DOHH2 (cell line): ENCODE results near the gene CRTC3.

Experiments
- H3F3A ChIP-seq: fragments of 200-600 bp; sonication (generic), shearing (Covaris generic); 2 replicates; pipeline ENCODE4 v1.6.0; 2016; ENCODE audit warnings: antibody characterized with exemption, mild to moderate bottlenecking; ENCODE audit not compliant: control insufficient read depth, insufficient read depth
- H3K27ac ChIP-seq: fragments of 200-600 bp; sonication (generic); 2 replicates; pipeline ENCODE4 v1.5.1; 2014; ENCODE audit warnings: low read depth, mild to moderate bottlenecking, low read length, moderate library complexity
- H3K27me3 ChIP-seq: fragments of 200-600 bp; sonication (generic); 2 replicates; pipeline ENCODE4 v1.6.1; 2014; ENCODE audit warnings: mild to moderate bottlenecking, low read length, mixed read lengths; ENCODE audit not compliant: control insufficient read depth
- H3K36me3 ChIP-seq: fragments of 200-600 bp; sonication (generic); 2 replicates; pipeline ENCODE4 v1.6.1; 2014; ENCODE audit warnings: mild to moderate bottlenecking, low read length, moderate library complexity, mixed read lengths; ENCODE audit not compliant: control insufficient read depth
- H3K4me1 ChIP-seq: fragments of 200-600 bp; sonication (generic); 2 replicates; pipeline ENCODE4 v1.6.1; 2014; ENCODE audit warnings: mild to moderate bottlenecking, low read length, mixed read lengths; ENCODE audit not compliant: control insufficient read depth
- H3K4me2 ChIP-seq: fragments of 200-600 bp; sonication (generic); 2 replicates; pipeline ENCODE4 v1.6.0; 2014; ENCODE audit warnings: mild to moderate bottlenecking, low read length, moderate library complexity
- H3K4me3 ChIP-seq: fragments of 200-600 bp; sonication (generic); 2 replicates; pipeline ENCODE4 v1.5.1; 2014; ENCODE audit warnings: mild to moderate bottlenecking, low read length, mixed read lengths
- H3K79me2 ChIP-seq: fragments of 200-600 bp; sonication (generic); 2 replicates; pipeline ENCODE4 v1.6.1; 2014; ENCODE audit warnings: mild to moderate bottlenecking, low read length, mixed read lengths; ENCODE audit not compliant: control insufficient read depth
- H3K9me2 ChIP-seq: fragments of 200-600 bp; sonication (generic); replicated peaks from 2 replicates; pipeline ENCODE4 v1.6.1; 2014; ENCODE audit warnings: mild to moderate bottlenecking, low read length, mixed read lengths; ENCODE audit not compliant: control insufficient read depth
- H3K9me3 ChIP-seq: fragments of 200-600 bp; sonication (generic); 2 replicates; pipeline ENCODE4 v1.6.1; 2014; ENCODE audit warnings: antibody characterized with exemption, low read length, mixed read lengths; ENCODE audit not compliant: control insufficient read depth, insufficient read depth
- H4K20me1 ChIP-seq: fragments of 200-600 bp; sonication (generic); 2 replicates; pipeline ENCODE4 v1.6.0; 2014; ENCODE audit warnings: low read depth, mild to moderate bottlenecking, antibody characterized with exemption, low read length, moderate library complexity; ENCODE audit not compliant: control insufficient read depth, insufficient read depth
- CTCF ChIP-seq: fragments of 200-600 bp; sonication (generic); IDR thresholded peaks from one replicate; pipeline ENCODE4 v1.5.1; 2014; ENCODE audit warnings: antibody characterized with exemption, mild to moderate bottlenecking, low read depth, low read length; ENCODE audit not compliant: poor library complexity, severe bottlenecking
- EZH2phosphoT487 ChIP-seq: fragments of 200-600 bp; sonication (generic); IDR thresholded peaks from 2 replicates; pipeline ENCODE4 v1.6.1; 2017; ENCODE audit warnings: borderline replicate concordance, mild to moderate bottlenecking, antibody characterized with exemption, low read length, moderate library complexity, mixed read lengths

The CRTC3 gene

GRCh38 chr15:90690585-90690984, 160.9 kb downstream of the CRTC3 start:
- no peak for TF ChIP-seq EZH2phosphoT487
- no peak for TF ChIP-seq CTCF
- Histone ChIP-seq H3K9me2 (no peaks in the 10 kb centered on the region), H3K27me3 (no peaks in the 10 kb centered on the region), H4K20me1 (no peaks in the 10 kb centered on the region), H3K79me2 (no peaks in the 10 kb centered on the region), H3K36me3 (peaks cover 11% of the 10 kb centered on the region), H3K27ac (peak overlapping the region; percentile 74), H3K9me3 (peaks cover 10% of the 10 kb centered on the region), H3F3A (peaks cover 51% of the 10 kb centered on the region), H3K4me3 (no peak overlapping the region), H3K4me1 (peaks cover 66% of the 10 kb centered on the region), H3K4me2 (no peak overlapping the region)

- H3K9me2 ChIP-seq: no peaks in the 10 kb centered on the region
Observed at GRCh38 chr15:90691369-90691768, 161.6 kb downstream of the CRTC3 start.

GRCh38 chr15:90691982-90692773, 162.5 kb downstream of the CRTC3 start:
- no peaks in the 10 kb centered on the region for H4K20me1 ChIP-seq
- peak overlapping the region; percentile 59 for H3K4me2 ChIP-seq
- H3K36me3 ChIP-seq: peaks cover 11% of the 10 kb centered on the region
- no peaks in the 10 kb centered on the region for H3K79me2 ChIP-seq
- TF ChIP-seq CTCF: no peak
- TF ChIP-seq EZH2phosphoT487: no peak
- H3F3A ChIP-seq: peaks cover 35% of the 10 kb centered on the region
- H3K4me1 ChIP-seq: peaks cover 50% of the 10 kb centered on the region
- H3K4me3 ChIP-seq: peak overlapping the region; percentile 37
- H3K9me3 ChIP-seq: peaks cover 10% of the 10 kb centered on the region
- no peaks in the 10 kb centered on the region for H3K9me2 ChIP-seq
- H3K27ac ChIP-seq: peak overlapping the region; percentile 74
- no peaks in the 10 kb centered on the region for H3K27me3 ChIP-seq

More at GRCh38 chr15:90691369-90691768, 161.6 kb downstream of the CRTC3 start:
- Histone ChIP-seq H3K4me3 (peak overlapping the region; percentile 37), H3K36me3 (peaks cover 11% of the 10 kb centered on the region), H3K4me1 (peaks cover 58% of the 10 kb centered on the region), H3K27me3 (no peaks in the 10 kb centered on the region), H3F3A (peaks cover 43% of the 10 kb centered on the region), H3K4me2 (peak overlapping the region; percentile 59), H3K9me3 (peaks cover 10% of the 10 kb centered on the region), H3K79me2 (no peaks in the 10 kb centered on the region), H4K20me1 (no peaks in the 10 kb centered on the region), H3K27ac (peak overlapping the region; percentile 74)
- TF ChIP-seq CTCF: peak; percentile 22
- no peak for TF ChIP-seq EZH2phosphoT487
